ENCODE measurements around the gene KRT37. TPM values are rescaled to one million over a fixed set of nuclear protein-coding genes. Genes with fewer than 3 reads are reported as not detected.
"Not testable (repeated sequence)": the region's sequence is repeated elsewhere in the genome, so short reads cannot be mapped to it uniquely, and the experiment has no call there.

KRT37 gene
- total RNA-seq, 1 experiment from 2014 or later, result 3.2 TPM

GRCh38 chr17:41395611-41396010 is 28.8 kb downstream of the KRT37 start:
- BruUV-seq (replicated peaks), result no TSS peak
- no peak for TF ChIP-seq EZH2 (IDR thresholded peaks at IDR 0.05; ENCODE audit: low read length, unreplicated experiment)
- no peak for TF ChIP-seq EZH2phosphoT487 (IDR thresholded peaks at IDR 0.05; ENCODE audit: borderline replicate concordance, low read length)
- TF ChIP-seq CTCF (conservative IDR thresholded peaks at IDR 0.05; ENCODE audit: low read depth, low read length), result no peak
- Histone ChIP-seq H3K79me2 (ENCODE audit: low read length) (no peaks in the 10 kb centered on the region), H3K27ac (ENCODE audit: low read length) (no peak overlapping the region), H3K4me1 (ENCODE audit: insufficient read depth, low read length) (peaks cover 14% of the 10 kb centered on the region; the same call in 1 of the 2 replicates), H3K9me3 (ENCODE audit: low read length) (no peaks in the 10 kb centered on the region), H3K36me3 (ENCODE audit: low read depth, low read length) (no peaks in the 10 kb centered on the region), H3K4me3 (ENCODE audit: low read length) (no peak overlapping the region), H3F3A (ENCODE audit: low read length, unreplicated experiment) (no peaks in the 10 kb centered on the region), H4K20me1 (ENCODE audit: low read length) (no peaks in the 10 kb centered on the region), H3K4me2 (ENCODE audit: low read length) (no peak overlapping the region), H2AFZ (ENCODE audit: low read length) (no peak overlapping the region), H3K9ac (ENCODE audit: low read length) (no peak overlapping the region), H3K27me3 (ENCODE audit: low read length) (no peaks in the 10 kb centered on the region), H3K9me2 (replicated peaks; ENCODE audit: low read length) (no peaks in the 10 kb centered on the region)
- no peak for DNase-seq
- CTCF ChIA-PET, result no interaction called here
- no peak for ATAC-seq
- intact Hi-C loops (cut with micrococcal nuclease), result no loop called here
- POLR2A ChIA-PET (ENCODE audit: unreplicated experiment), result no interaction called here

GRCh38 chr17:41395044-41395443 is 29.3 kb downstream of the KRT37 start:
- H3K79me2 ChIP-seq (ENCODE audit: low read length); CTCF ChIA-PET; H3K9ac ChIP-seq (ENCODE audit: low read length); H3K36me3 ChIP-seq (ENCODE audit: low read depth, low read length); DNase-seq; POLR2A ChIA-PET (ENCODE audit: unreplicated experiment); H3K9me2 ChIP-seq (replicated peaks; ENCODE audit: low read length); H3K9me3 ChIP-seq (ENCODE audit: low read length); H3F3A ChIP-seq (ENCODE audit: low read length, unreplicated experiment); H3K4me2 ChIP-seq (ENCODE audit: low read length); H4K20me1 ChIP-seq (ENCODE audit: low read length); H3K27ac ChIP-seq (ENCODE audit: low read length); H3K4me3 ChIP-seq (ENCODE audit: low read length); H2AFZ ChIP-seq (ENCODE audit: low read length); BruUV-seq (replicated peaks); intact Hi-C loops (cut with micrococcal nuclease); H3K27me3 ChIP-seq (ENCODE audit: low read length); ATAC-seq: not testable (repeated sequence)
- H3K4me1 ChIP-seq (ENCODE audit: insufficient read depth, low read length), result peaks cover 14% of the 10 kb centered on the region; the same call in 1 of the 2 replicates

GRCh38 chr17:41394254-41394996 is 30.0 kb downstream of the KRT37 start:
- Histone ChIP-seq H3K9me2 (replicated peaks; ENCODE audit: low read length) (no peaks in the 10 kb centered on the region), H3F3A (ENCODE audit: low read length, unreplicated experiment) (no peaks in the 10 kb centered on the region), H3K79me2 (ENCODE audit: low read length) (no peaks in the 10 kb centered on the region), H3K4me3 (ENCODE audit: low read length) (no peak overlapping the region), H3K4me1 (ENCODE audit: insufficient read depth, low read length) (peaks cover 14% of the 10 kb centered on the region; the same call in 1 of the 2 replicates), H3K27me3 (ENCODE audit: low read length) (no peaks in the 10 kb centered on the region), H3K27ac (ENCODE audit: low read length) (no peak overlapping the region), H3K9me3 (ENCODE audit: low read length) (no peaks in the 10 kb centered on the region), H3K9ac (ENCODE audit: low read length) (no peak overlapping the region), H2AFZ (ENCODE audit: low read length) (no peak overlapping the region), H4K20me1 (ENCODE audit: low read length) (no peaks in the 10 kb centered on the region), H3K36me3 (ENCODE audit: low read depth, low read length) (no peaks in the 10 kb centered on the region), H3K4me2 (ENCODE audit: low read length) (no peak overlapping the region)
- ChIA-PET CTCF (no interaction called here), POLR2A (ENCODE audit: unreplicated experiment) (no interaction called here)
- intact Hi-C loops (cut with micrococcal nuclease), result no loop called here
- ATAC-seq (no peak), DNase-seq (peak; percentile 34)
- BruUV-seq (replicated peaks), result no TSS peak
- TF ChIP-seq EZH2 (IDR thresholded peaks at IDR 0.05; ENCODE audit: low read length, unreplicated experiment) (no peak), CTCF (conservative IDR thresholded peaks at IDR 0.05; ENCODE audit: low read depth, low read length) (no peak), EZH2phosphoT487 (IDR thresholded peaks at IDR 0.05; ENCODE audit: borderline replicate concordance, low read length) (no peak)

Data from PC-3 (cell line).